ENCODE measurements around the gene CNTFR. TPM values are rescaled to one million over a fixed set of nuclear protein-coding genes. Genes with fewer than 3 reads are reported as not detected.

Gene CNTFR
- total RNA-seq, 2 donors from 2014 or later, result 1.6 to 16.8 TPM

DNA sequence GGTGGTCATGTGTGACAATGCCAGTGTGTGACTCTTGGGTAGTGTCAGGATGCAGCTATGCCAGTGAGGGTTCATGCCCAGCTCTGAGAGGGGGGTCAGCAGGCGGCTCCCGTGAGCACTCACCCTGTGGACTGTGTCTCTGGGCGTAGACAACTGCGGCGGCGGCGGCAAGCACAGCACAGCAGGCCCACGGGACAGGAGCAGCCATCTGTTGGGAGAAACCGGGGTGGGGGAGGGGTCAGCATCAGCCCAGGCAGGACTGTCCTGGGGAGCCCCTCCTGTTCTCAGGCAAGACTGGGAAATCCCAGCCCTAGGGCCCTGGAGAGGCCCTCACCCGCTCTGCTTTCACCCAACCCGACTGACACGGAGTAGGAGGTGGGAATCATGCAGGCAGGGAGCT lies 20.8 kb downstream of the CNTFR start:
- DNase-seq, result no peak
- intact Hi-C loops (cut with DNase I), result no loop called here
- WGBS, 2 donors, result 75 to 77% methylated on average over 7 to 12 of the region's 12 CpGs

DNA sequence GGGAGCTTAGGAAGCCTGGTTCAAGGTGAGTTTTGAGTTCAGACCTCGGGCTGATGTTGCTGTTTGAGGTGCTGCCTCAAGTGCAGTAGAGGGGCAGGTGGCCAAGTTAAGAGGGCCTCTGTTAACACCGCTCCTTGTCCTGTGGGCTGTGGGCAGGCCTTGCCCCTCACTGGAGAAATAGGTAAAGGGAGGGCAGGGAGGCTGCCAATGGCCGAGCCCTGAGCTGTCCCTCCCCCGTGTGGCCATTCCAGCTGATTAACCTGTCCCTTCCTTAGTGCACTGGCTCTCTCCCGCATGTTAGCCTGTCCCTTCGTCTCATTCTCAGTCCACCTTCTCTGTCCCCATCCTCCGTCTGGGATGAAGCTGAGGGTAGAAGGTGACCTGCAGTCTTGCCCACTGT lies 21.4 kb downstream of the CNTFR start:
- TF ChIP-seq, protein P1, sequence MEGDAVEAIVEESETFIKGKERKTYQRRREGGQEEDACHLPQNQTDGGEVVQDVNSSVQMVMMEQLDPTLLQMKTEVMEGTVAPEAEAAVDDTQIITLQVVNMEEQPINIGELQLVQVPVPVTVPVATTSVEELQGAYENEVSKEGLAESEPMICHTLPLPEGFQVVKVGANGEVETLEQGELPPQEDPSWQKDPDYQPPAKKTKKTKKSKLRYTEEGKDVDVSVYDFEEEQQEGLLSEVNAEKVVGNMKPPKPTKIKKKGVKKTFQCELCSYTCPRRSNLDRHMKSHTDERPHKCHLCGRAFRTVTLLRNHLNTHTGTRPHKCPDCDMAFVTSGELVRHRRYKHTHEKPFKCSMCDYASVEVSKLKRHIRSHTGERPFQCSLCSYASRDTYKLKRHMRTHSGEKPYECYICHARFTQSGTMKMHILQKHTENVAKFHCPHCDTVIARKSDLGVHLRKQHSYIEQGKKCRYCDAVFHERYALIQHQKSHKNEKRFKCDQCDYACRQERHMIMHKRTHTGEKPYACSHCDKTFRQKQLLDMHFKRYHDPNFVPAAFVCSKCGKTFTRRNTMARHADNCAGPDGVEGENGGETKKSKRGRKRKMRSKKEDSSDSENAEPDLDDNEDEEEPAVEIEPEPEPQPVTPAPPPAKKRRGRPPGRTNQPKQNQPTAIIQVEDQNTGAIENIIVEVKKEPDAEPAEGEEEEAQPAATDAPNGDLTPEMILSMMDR (IDR thresholded peaks at IDR 0.05), result no peak
- TF ChIP-seq POLR2A (IDR thresholded peaks at IDR 0.05), result no peak
- Histone ChIP-seq H3K4me1 (no peaks in the 10 kb centered on the region), H3K27me3 (no peaks in the 10 kb centered on the region), H3K9me3 (no peaks in the 10 kb centered on the region), H3K4me3 (no peak overlapping the region), H3K36me3 (replicated peaks in 1 of 2; ENCODE audit: insufficient read depth in 1 of 2, low read depth in 2 of 2) (no peaks in the 10 kb centered on the region), H3K27ac (no peak overlapping the region)
- 53 to 58% methylated on average over 6 to 7 of the region's 7 CpGs for WGBS, 2 donors
- ATAC-seq (no peak), DNase-seq (no peak)
- intact Hi-C loops (cut with DNase I), result no loop called here

More for the DNA sequence above, 20.8 kb downstream of the CNTFR start:
- no peak overlapping the region for H3K4me3 ChIP-seq
- H3K27ac ChIP-seq, result no peak overlapping the region
- TF ChIP-seq POLR2A (IDR thresholded peaks at IDR 0.05), result no peak
- TF ChIP-seq, protein P1 (IDR thresholded peaks at IDR 0.05), result no peak
- no peak for ATAC-seq
- no peaks in the 10 kb centered on the region for H3K4me1 ChIP-seq
- no peaks in the 10 kb centered on the region for H3K9me3 ChIP-seq
- H3K36me3 ChIP-seq (replicated peaks in 1 of 2; ENCODE audit: insufficient read depth in 1 of 2, low read depth in 2 of 2), result no peaks in the 10 kb centered on the region
- H3K27me3 ChIP-seq, result no peaks in the 10 kb centered on the region

DNA sequence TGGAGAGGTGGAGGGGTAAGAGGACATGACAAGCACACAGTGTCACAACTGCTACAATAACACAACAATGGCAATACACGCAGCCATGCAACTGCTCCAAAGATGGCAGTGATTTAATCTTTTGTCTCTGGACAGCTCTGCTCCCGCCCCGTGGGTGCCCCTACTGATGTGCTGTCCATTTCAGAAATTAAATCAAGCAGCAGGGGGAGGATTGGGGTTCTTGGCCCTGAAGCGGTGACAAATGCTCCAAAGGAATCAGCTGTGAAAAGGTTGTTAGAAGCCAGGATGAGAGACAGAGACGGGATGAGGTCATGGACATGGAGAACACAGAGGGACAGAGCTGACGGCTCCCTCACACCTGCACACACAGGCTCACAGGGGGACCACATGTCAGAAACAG lies 22.6 kb downstream of the CNTFR start:
- intact Hi-C loops (cut with DNase I), result no loop called here
- ATAC-seq, result no peak
- TF ChIP-seq POLR2A (IDR thresholded peaks at IDR 0.05), result no peak
- TF ChIP-seq, protein P1 (IDR thresholded peaks at IDR 0.05), result no peak
- DNase-seq, result no peak
- no peaks in the 10 kb centered on the region for H3K4me1 ChIP-seq
- 62 to 66% methylated on average over 6 of the region's 6 CpGs for WGBS, 2 donors
- H3K27me3 ChIP-seq, result no peaks in the 10 kb centered on the region
- no peaks in the 10 kb centered on the region for H3K36me3 ChIP-seq (replicated peaks in 1 of 2; ENCODE audit: insufficient read depth in 1 of 2, low read depth in 2 of 2)
- H3K27ac ChIP-seq, result no peak overlapping the region
- H3K4me3 ChIP-seq, result no peak overlapping the region
- no peaks in the 10 kb centered on the region for H3K9me3 ChIP-seq

GRCh38 chr9:34566322-34566721 lies 23.2 kb downstream of the CNTFR start:
- ATAC-seq, result no peak
- intact Hi-C loops (cut with DNase I), result no loop called here

GRCh38 chr9:34565856-34566255 lies 23.7 kb downstream of the CNTFR start:
- Histone ChIP-seq H3K4me1 (no peaks in the 10 kb centered on the region), H3K36me3 (replicated peaks in 1 of 2; ENCODE audit: insufficient read depth in 1 of 2, low read depth in 2 of 2) (no peaks in the 10 kb centered on the region), H3K4me3 (no peak overlapping the region), H3K9me3 (no peaks in the 10 kb centered on the region), H3K27me3 (no peaks in the 10 kb centered on the region), H3K27ac (no peak overlapping the region)
- TF ChIP-seq, protein P1 (IDR thresholded peaks at IDR 0.05), result no peak
- no peak for TF ChIP-seq POLR2A (IDR thresholded peaks at IDR 0.05)
- 45 to 57% methylated on average over 7 to 8 of the region's 8 CpGs for WGBS, 2 donors
- intact Hi-C loops (cut with DNase I), result no loop called here
- DNase-seq (no peak), ATAC-seq (no peak)

More at GRCh38 chr9:34566322-34566721, 23.2 kb downstream of the CNTFR start:
- no peak for DNase-seq
- Histone ChIP-seq H3K9me3 (no peaks in the 10 kb centered on the region), H3K27ac (no peak overlapping the region), H3K4me3 (no peak overlapping the region), H3K27me3 (no peaks in the 10 kb centered on the region), H3K36me3 (replicated peaks in 1 of 2; ENCODE audit: insufficient read depth in 1 of 2, low read depth in 2 of 2) (no peaks in the 10 kb centered on the region), H3K4me1 (no peaks in the 10 kb centered on the region)
- 65 to 80% methylated on average over 1 to 8 of the region's 8 CpGs for WGBS, 2 donors
- TF ChIP-seq, protein P1 (IDR thresholded peaks at IDR 0.05), result no peak
- TF ChIP-seq POLR2A (IDR thresholded peaks at IDR 0.05), result no peak

Measured in body of pancreas (tissue), 4 donors.